ENCODE data around the gene UNC5B.

UNC5B gene

DNA sequence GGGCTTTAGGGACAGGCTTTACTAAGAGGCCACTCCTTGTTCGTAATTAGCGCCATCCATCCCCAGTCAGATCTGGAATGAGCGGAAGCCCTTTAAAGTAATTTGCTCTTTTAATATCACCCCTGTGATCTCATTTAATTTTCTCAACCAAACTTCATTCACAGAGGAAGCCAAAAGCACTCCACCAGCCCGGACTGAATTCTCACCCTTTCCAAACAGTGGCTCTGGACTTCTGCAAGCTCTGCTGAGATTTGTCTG lies 43.1 kb downstream of the UNC5B start:
- no peak overlapping the region for H3K27ac ChIP-seq (ENCODE audit: low read length)
- H3K4me1 ChIP-seq (ENCODE audit: low read length) = no peaks in the 10 kb centered on the region
- H3K4me2 ChIP-seq (ENCODE audit: low read depth, low read length) = no peak overlapping the region
- DNase-seq = no peak
- no peak for TF ChIP-seq EZH2 (optimal IDR thresholded peaks at IDR 0.05; ENCODE audit: low read depth, low read length)
- TF ChIP-seq EZH2phosphoT487 (IDR thresholded peaks at IDR 0.05; ENCODE audit: low read length) = no peak
- TF ChIP-seq, protein P1, sequence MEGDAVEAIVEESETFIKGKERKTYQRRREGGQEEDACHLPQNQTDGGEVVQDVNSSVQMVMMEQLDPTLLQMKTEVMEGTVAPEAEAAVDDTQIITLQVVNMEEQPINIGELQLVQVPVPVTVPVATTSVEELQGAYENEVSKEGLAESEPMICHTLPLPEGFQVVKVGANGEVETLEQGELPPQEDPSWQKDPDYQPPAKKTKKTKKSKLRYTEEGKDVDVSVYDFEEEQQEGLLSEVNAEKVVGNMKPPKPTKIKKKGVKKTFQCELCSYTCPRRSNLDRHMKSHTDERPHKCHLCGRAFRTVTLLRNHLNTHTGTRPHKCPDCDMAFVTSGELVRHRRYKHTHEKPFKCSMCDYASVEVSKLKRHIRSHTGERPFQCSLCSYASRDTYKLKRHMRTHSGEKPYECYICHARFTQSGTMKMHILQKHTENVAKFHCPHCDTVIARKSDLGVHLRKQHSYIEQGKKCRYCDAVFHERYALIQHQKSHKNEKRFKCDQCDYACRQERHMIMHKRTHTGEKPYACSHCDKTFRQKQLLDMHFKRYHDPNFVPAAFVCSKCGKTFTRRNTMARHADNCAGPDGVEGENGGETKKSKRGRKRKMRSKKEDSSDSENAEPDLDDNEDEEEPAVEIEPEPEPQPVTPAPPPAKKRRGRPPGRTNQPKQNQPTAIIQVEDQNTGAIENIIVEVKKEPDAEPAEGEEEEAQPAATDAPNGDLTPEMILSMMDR (IDR thresholded peaks at IDR 0.05; ENCODE audit: low read length) = no peak
- H4K20me1 ChIP-seq (ENCODE audit: insufficient read depth, low read length) = no peaks in the 10 kb centered on the region
- H3K27me3 ChIP-seq (replicated peaks; ENCODE audit: insufficient read depth, low read length) = peaks cover 40% of the 10 kb centered on the region
- no peaks in the 10 kb centered on the region for H3K9me2 ChIP-seq (replicated peaks; ENCODE audit: insufficient read depth, low read length)
- H2AFZ ChIP-seq (ENCODE audit: low read length) = no peak overlapping the region
- H3K9ac ChIP-seq (ENCODE audit: low read length) = no peak overlapping the region
- no peaks in the 10 kb centered on the region for H3K79me2 ChIP-seq (ENCODE audit: low read length)
- H3F3A ChIP-seq (ENCODE audit: insufficient read depth, low read length) = no peaks in the 10 kb centered on the region
- no peaks in the 10 kb centered on the region for H3K9me3 ChIP-seq (replicated peaks; ENCODE audit: insufficient read depth, low read length)
- no peaks in the 10 kb centered on the region for H3K36me3 ChIP-seq (replicated peaks; ENCODE audit: insufficient read depth, low read length)
- H3K4me3 ChIP-seq (ENCODE audit: low read length) = no peak overlapping the region

DNA sequence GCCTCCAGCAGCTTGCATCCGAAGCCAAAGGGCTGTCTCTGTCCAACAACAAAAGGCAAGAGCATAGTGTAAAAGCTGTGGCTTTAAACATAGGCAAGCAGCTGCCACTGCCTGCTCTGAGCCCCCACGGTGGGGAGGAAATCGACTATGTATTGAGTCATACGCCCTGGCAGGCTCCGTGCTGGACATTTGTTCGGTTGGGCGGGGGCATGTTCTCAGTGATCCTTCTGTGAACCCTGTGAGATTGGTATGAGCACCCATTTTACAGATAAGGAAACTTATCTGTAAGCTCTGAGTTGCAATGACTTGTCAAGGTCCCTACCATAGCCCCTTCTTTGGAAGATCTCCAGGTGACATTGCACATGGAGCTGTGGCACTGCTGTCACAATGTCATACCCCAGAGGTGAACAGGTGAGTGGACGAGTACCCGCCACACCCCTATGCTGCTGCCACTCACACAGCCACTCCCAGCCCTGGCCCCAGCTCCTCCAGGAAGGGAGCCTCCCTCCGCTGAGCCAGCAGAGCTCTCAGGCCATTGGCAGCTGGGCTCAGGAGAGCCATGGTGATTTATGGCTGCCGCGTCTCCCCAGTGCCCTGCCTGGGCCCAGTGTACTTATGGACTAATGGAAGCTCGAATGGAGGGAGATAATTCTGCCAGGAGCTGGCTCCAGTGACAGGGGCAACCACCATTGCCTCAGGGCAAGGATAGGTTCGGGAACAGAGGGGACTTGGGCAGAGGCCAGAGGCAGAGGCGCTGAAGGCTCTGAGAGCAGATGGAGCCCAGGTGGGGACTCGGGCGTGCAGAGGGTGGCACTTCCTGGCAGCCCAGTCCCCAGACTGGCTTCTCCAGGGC lies 43.7 kb downstream of the UNC5B start:
- no peaks in the 10 kb centered on the region for H3F3A ChIP-seq (ENCODE audit: insufficient read depth, low read length)
- H3K27me3 ChIP-seq (replicated peaks; ENCODE audit: insufficient read depth, low read length) = peaks cover 43% of the 10 kb centered on the region
- H3K4me2 ChIP-seq (ENCODE audit: low read depth, low read length) = no peak overlapping the region
- TF ChIP-seq EZH2phosphoT487 (IDR thresholded peaks at IDR 0.05; ENCODE audit: low read length) = no peak
- TF ChIP-seq, protein P1 (IDR thresholded peaks at IDR 0.05; ENCODE audit: low read length) = no peak
- no peak for TF ChIP-seq EZH2 (optimal IDR thresholded peaks at IDR 0.05; ENCODE audit: low read depth, low read length)
- no peaks in the 10 kb centered on the region for H4K20me1 ChIP-seq (ENCODE audit: insufficient read depth, low read length)
- no peaks in the 10 kb centered on the region for H3K79me2 ChIP-seq (ENCODE audit: low read length)
- no peaks in the 10 kb centered on the region for H3K9me2 ChIP-seq (replicated peaks; ENCODE audit: insufficient read depth, low read length)
- no peaks in the 10 kb centered on the region for H3K36me3 ChIP-seq (replicated peaks; ENCODE audit: insufficient read depth, low read length)
- no peaks in the 10 kb centered on the region for H3K9me3 ChIP-seq (replicated peaks; ENCODE audit: insufficient read depth, low read length)
- no peak overlapping the region for H3K27ac ChIP-seq (ENCODE audit: low read length)
- DNase-seq = no peak
- no peak overlapping the region for H3K9ac ChIP-seq (ENCODE audit: low read length)
- no peak overlapping the region for H3K4me3 ChIP-seq (ENCODE audit: low read length)
- H3K4me1 ChIP-seq (ENCODE audit: low read length) = no peaks in the 10 kb centered on the region
- no peak overlapping the region for H2AFZ ChIP-seq (ENCODE audit: low read length)

DNA sequence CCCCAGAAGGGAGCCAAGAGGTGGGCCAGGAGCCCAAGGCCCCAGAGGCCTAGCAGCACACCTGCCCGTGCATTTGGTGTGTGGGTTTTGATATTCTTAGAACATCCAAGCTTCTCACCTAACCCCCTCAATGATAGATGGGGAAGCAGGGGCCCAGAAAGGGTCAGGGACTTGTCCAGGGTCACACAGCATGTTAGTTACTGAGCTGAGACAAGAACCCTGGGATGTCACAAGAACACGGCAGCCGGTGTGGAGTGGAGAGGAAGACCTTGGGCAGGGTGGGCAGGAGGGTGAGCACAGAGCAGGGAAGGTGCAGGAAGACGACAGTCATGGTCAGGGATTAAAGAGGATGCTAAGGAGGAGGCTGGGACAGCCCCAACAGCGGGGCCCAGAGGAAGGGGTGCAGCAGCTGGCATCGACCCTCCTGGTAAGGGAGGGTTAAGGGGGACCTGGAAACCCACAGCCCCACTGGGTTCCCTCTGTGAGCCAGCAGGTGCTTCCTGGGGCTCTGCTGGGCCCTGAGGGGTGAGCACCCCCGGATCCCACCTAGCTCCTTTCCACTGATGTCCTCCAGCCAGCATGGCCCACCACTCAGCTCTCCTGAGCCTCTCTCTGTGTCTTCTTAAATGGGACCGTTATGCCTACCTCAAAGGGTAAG lies 44.4 kb downstream of the UNC5B start:
- DNase-seq = no peak
- H4K20me1 ChIP-seq (ENCODE audit: insufficient read depth, low read length) = no peaks in the 10 kb centered on the region
- H2AFZ ChIP-seq (ENCODE audit: low read length) = no peak overlapping the region
- H3K4me3 ChIP-seq (ENCODE audit: low read length) = no peak overlapping the region
- no peaks in the 10 kb centered on the region for H3K4me1 ChIP-seq (ENCODE audit: low read length)
- no peak overlapping the region for H3K27ac ChIP-seq (ENCODE audit: low read length)
- no peaks in the 10 kb centered on the region for H3K79me2 ChIP-seq (ENCODE audit: low read length)
- no peaks in the 10 kb centered on the region for H3F3A ChIP-seq (ENCODE audit: insufficient read depth, low read length)
- H3K9ac ChIP-seq (ENCODE audit: low read length) = no peak overlapping the region
- H3K9me2 ChIP-seq (replicated peaks; ENCODE audit: insufficient read depth, low read length) = no peaks in the 10 kb centered on the region
- no peak overlapping the region for H3K4me2 ChIP-seq (ENCODE audit: low read depth, low read length)
- TF ChIP-seq EZH2phosphoT487 (IDR thresholded peaks at IDR 0.05; ENCODE audit: low read length) = no peak
- TF ChIP-seq, protein P1 (IDR thresholded peaks at IDR 0.05; ENCODE audit: low read length) = no peak
- no peak for TF ChIP-seq EZH2 (optimal IDR thresholded peaks at IDR 0.05; ENCODE audit: low read depth, low read length)
- H3K9me3 ChIP-seq (replicated peaks; ENCODE audit: insufficient read depth, low read length) = no peaks in the 10 kb centered on the region
- peaks cover 49% of the 10 kb centered on the region for H3K27me3 ChIP-seq (replicated peaks; ENCODE audit: insufficient read depth, low read length)
- no peaks in the 10 kb centered on the region for H3K36me3 ChIP-seq (replicated peaks; ENCODE audit: insufficient read depth, low read length)
